Fibroblast of villous mesenchyme (primary cell): ENCODE results near the gene CAMK2D. TPM values are rescaled to one million over a fixed set of nuclear protein-coding genes. Genes with fewer than 3 reads are reported as not detected.

ENCODE experiments used
- DNase-seq: peaks from one replicate; pipeline ENCODE4 v3.0.0-alpha.2; 2010; ENCODE audit warnings: low read depth
- H3K4me3 ChIP-seq: 2 replicates; pipeline ENCODE4 v1.5.1; 2011; ENCODE audit warnings: low read depth, mild to moderate bottlenecking, low read length
- total RNA-seq: library from RNA; depleted of rRNA; stranded (reverse); fragments of >200 nt; gene quantifications from 2 replicates; pipeline ENCODE4 v1.2.3, GENCODE V29; 2012
- TF ChIP-seq, protein P1 (sequence below): IDR thresholded peaks from 2 replicates; pipeline ENCODE4 v1.5.1; 2012; ENCODE audit warnings: low read depth, mild to moderate bottlenecking, low read length; ENCODE audit not compliant: insufficient read depth

The CAMK2D gene
- total RNA-seq, 1 donor: 161 TPM

DNA sequence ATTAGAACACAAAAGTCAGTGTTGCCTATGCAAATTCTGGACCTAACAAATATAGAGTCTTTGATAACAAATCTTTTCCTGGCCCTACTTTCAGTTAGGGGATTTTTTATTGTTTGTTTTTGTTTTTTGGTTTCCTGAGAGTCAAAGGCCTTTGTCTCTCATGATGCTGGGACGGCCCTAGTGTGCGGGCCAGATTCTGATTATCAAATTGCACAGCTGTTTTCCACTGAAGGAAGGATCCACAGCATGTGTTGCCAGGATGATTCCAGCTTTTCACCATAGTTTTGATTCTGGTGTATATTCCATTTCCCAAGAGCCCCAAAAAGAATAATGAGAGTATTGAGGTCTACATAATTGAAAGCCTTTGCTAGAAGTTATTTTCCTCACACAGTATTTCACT lies 248.2 kb downstream of the CAMK2D start:
- TF ChIP-seq, protein P1, sequence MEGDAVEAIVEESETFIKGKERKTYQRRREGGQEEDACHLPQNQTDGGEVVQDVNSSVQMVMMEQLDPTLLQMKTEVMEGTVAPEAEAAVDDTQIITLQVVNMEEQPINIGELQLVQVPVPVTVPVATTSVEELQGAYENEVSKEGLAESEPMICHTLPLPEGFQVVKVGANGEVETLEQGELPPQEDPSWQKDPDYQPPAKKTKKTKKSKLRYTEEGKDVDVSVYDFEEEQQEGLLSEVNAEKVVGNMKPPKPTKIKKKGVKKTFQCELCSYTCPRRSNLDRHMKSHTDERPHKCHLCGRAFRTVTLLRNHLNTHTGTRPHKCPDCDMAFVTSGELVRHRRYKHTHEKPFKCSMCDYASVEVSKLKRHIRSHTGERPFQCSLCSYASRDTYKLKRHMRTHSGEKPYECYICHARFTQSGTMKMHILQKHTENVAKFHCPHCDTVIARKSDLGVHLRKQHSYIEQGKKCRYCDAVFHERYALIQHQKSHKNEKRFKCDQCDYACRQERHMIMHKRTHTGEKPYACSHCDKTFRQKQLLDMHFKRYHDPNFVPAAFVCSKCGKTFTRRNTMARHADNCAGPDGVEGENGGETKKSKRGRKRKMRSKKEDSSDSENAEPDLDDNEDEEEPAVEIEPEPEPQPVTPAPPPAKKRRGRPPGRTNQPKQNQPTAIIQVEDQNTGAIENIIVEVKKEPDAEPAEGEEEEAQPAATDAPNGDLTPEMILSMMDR: no peak
- no peak overlapping the region for H3K4me3 ChIP-seq
- DNase-seq: no peak

DNA sequence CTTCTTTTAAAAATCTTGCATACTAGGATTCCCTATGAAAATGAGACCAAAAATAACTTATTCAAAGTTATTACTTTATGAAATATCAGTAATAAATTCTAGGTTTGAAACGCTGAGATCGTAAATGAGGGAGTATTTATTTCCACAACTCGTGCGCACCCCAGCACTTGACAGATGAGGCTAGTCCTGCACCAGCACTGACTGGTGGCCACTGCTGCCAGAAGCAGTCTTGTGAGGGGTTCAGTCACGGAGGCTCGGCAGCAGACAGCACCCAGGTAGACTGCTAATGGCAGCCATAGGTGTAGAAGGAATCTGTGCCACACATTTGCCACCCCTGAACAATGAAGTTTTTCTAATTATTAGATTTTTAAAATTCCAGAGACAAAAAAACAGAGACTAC lies 248.7 kb downstream of the CAMK2D start:
- no peak for DNase-seq
- no peak overlapping the region for H3K4me3 ChIP-seq
- TF ChIP-seq, protein P1: no peak

DNA sequence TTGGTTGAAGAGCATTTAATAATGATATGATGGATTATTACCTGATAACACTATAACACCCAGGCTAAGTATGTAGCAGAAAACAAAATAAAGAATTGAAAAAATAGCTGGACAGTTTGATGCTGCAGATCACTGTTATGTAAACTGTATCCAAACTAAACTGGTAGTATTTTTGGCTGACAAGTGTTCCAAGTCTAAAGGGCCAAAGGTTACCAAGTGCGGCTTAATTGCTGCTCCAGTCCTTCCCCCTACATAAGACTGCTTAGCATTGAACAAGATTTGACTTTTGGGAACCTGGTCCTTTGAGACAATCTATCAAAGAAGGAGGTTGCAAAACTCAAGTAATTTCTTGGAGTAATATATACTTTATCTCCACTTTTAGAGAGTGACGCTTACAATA lies 249.6 kb downstream of the CAMK2D start:
- H3K4me3 ChIP-seq: no peak overlapping the region
- TF ChIP-seq, protein P1: no peak
- no peak for DNase-seq

DNA sequence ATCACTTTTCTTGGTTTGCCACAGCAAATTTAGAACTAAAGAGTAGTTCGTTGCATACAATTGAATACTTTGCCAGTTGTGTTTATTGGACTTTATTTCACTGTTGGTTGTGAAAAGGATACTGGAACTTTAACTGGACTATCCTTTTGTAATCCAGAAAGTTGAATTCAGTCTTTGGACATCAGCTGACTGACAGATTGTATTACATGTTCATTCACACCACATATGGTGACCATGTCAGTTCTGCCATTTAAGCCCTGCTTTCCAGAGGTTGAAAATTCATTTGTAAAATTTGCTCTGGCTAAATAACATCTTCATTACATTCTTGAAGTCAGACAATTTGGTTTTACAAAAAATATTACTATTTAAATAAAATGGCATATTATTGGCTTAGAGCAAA lies 251.7 kb downstream of the CAMK2D start:
- no peak for DNase-seq
- TF ChIP-seq, protein P1: no peak
- no peak overlapping the region for H3K4me3 ChIP-seq

DNA sequence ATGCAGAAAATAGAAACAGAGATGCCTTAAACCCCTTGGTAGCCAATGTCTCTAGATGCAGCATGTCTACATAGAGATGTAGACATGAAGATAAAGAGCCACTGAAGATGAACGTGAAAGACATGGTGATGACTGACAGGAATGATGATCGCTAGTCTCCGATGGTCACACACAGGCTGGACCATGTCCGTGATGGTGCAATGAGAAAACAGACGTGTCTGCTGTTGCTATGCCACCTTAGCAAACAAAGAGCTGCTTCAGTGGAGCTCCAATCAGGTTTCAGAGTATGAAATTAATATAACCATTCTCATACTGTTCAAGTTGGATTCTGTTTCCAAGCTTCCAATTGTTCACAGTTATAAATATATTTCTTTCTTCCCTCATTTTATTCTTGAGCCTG lies 256.5 kb downstream of the CAMK2D start:
- H3K4me3 ChIP-seq: no peak overlapping the region
- TF ChIP-seq, protein P1: no peak
- DNase-seq: no peak

DNA sequence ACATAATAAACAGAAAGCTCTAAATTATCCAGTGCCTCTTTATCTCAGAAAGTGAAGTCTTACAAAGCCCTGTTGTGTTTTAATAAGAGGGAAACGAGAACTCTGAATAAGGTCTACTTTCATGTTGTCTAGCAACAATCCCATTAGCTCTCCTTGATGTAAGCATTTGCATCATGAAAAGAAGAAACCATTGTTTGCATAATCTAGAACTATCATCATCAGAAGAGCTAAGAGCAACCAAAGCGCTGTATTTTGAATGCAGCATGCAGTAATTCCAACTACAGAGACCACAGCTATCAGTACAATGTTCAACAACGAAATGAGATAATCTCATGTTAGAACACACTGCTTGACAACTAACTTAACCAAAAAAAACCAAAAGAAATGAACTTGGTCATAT lies 257.1 kb downstream of the CAMK2D start:
- H3K4me3 ChIP-seq: no peak overlapping the region
- DNase-seq: no peak
- TF ChIP-seq, protein P1: no peak

DNA sequence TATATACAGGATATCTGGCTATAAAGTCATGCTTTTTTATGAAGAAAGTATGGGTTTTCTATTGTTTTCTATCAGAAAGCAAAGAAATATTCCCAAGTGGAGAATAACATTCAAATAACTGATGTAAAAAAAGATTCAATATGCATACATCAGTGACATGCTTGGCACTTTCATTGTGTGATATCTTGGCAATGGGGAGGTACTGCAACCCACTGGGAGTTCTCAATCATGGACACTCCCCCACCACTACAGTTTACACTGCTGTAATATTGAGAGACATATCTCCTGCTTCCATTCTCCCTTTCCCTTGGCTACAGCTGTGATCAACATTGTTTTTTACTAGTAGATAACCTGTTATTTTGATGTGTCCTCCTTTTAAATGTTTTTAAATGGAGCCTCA lies 257.8 kb downstream of the CAMK2D start:
- TF ChIP-seq, protein P1: no peak
- H3K4me3 ChIP-seq: no peak overlapping the region
- no peak for DNase-seq
